Measurements from ENCODE around the gene HRH1.

GRCh38 chr3:11195721-11196332, 41.5 kb downstream of the HRH1 start:
- TF ChIP-seq BCL11A (tag by site-specific recombination; IDR thresholded peaks at IDR 0.05; ENCODE audit: low read depth), result no peak
- TF ChIP-seq HIC1 (tag by site-specific recombination; IDR thresholded peaks at IDR 0.05), result no peak
- no peak for TF ChIP-seq ZSCAN5A (tag by site-specific recombination; IDR thresholded peaks at IDR 0.05)
- TF ChIP-seq CTCF (tag by site-specific recombination; IDR thresholded peaks at IDR 0.05), result no peak
- no peak for TF ChIP-seq ZNF23 (tag by site-specific recombination; IDR thresholded peaks at IDR 0.05; ENCODE audit: borderline replicate concordance)
- TF ChIP-seq ZNF701 (tag by site-specific recombination; IDR thresholded peaks at IDR 0.05), result no peak
- no peak for TF ChIP-seq YY1 (tag by site-specific recombination; IDR thresholded peaks at IDR 0.05)
- no peak for TF ChIP-seq HOXA7 (CRISPR knock-in tag; IDR thresholded peaks at IDR 0.05; ENCODE audit: borderline replicate concordance)
- TF ChIP-seq ZNF280D (tag by site-specific recombination; IDR thresholded peaks at IDR 0.05), result no peak
- no peak for TF ChIP-seq ZBTB49 (tag by site-specific recombination; IDR thresholded peaks at IDR 0.05; ENCODE audit: low read depth)
- no peak for TF ChIP-seq ZNF639 (tag by site-specific recombination; IDR thresholded peaks at IDR 0.05)
- no peak for TF ChIP-seq ELK4 (IDR thresholded peaks at IDR 0.05; ENCODE audit: borderline replicate concordance, low read depth, low read length)
- no peak for TF ChIP-seq ZNF76 (tag by site-specific recombination; IDR thresholded peaks at IDR 0.05; ENCODE audit: borderline replicate concordance, low read depth)

Data from HEK293 (cell line).